Tibial nerve (tissue), 4 donors: ENCODE results near the gene RICTOR. TPM values are rescaled to one million over a fixed set of nuclear protein-coding genes. Genes with fewer than 3 reads are reported as not detected.

ENCODE experiments used
- DNase-seq, 2 donors: peaks; one replicate each; pipeline ENCODE4 v3.0.0-alpha.2; 2019; ENCODE audit warnings: low spot score in 2 of 2
- H3K27ac ChIP-seq, 4 donors: fragments of 200-600 bp; sonication (generic) in 3 of 4; one replicate each; pipeline ENCODE4 v1.5.1; 2017 to 2019; ENCODE audit warnings: mild to moderate bottlenecking in 1 of 4
- H3K27me3 ChIP-seq, 2 donors: fragments of 200-600 bp; sonication (generic) in 1 of 2; one replicate each; pipeline versions ENCODE4 v1.5.1 to v1.6.0; 2017 to 2019
- H3K36me3 ChIP-seq, 3 donors: fragments of 200-600 bp; sonication (generic); one replicate each; pipeline ENCODE4 v1.5.1; 2018 to 2019
- H3K4me1 ChIP-seq, 4 donors: fragments of 200-600 bp; sonication (generic) in 3 of 4; one replicate each; pipeline ENCODE4 v1.5.1; 2017 to 2019
- H3K4me3 ChIP-seq, 4 donors: fragments of 200-600 bp; sonication (generic) in 3 of 4; one replicate each; pipeline ENCODE4 v1.5.1; 2017 to 2019; ENCODE audit warnings: mild to moderate bottlenecking in 1 of 4, moderate library complexity in 1 of 4
- H3K9me3 ChIP-seq, 4 donors: fragments of 200-600 bp; sonication (generic) in 3 of 4; one replicate each; pipeline ENCODE4 v1.5.1; 2017 to 2019
- EP300 ChIP-seq, 2 donors: sonication (generic); formaldehyde crosslinking; IDR thresholded peaks; one replicate each; pipeline ENCODE4 v1.6.1; 2017; ENCODE audit warnings: antibody characterized with exemption in 2 of 2, mild to moderate bottlenecking in 1 of 2
- POLR2A ChIP-seq, 2 donors: fragments of 450-650 bp; IDR thresholded peaks; one replicate each; pipeline ENCODE4 v1.6.1; 2017; ENCODE audit warnings: antibody characterized with exemption in 2 of 2, mild to moderate bottlenecking in 2 of 2, moderate library complexity in 2 of 2
- WGBS, 2 donors: methylation state at CpG; one replicate each; pipeline ENCODE4 v1.1.5; 2018; 5-methylcytosine and 5-hydroxymethylcytosine counted together
- small RNA-seq: library from RNA; depleted of rRNA; stranded (forward); fragments of <200 nt; gene quantifications from one replicate; pipeline ENCODE3, GENCODE V24; 2016
- total RNA-seq, 4 donors: library from RNA; depleted of rRNA; stranded (reverse); fragments of >200 nt; gene quantifications; one replicate each; pipeline ENCODE4 v1.1.0, GENCODE V29; 2016
- TF ChIP-seq, protein P1 (sequence below), 5 experiments: fragments of 200-600 bp in 3 of 5; fragments of 450-650 bp in 2 of 5; sonication (generic) in 3 of 5; IDR thresholded peaks; one replicate each; pipeline ENCODE4 v1.5.1; 2016 to 2019; ENCODE audit warnings: antibody characterized with exemption in 5 of 5, mild to moderate bottlenecking in 3 of 5, moderate library complexity in 2 of 5

RICTOR gene
- total RNA-seq, 4 donors from 2014 or later: 33.9 to 59.0 (median 44.3) TPM

DNA sequence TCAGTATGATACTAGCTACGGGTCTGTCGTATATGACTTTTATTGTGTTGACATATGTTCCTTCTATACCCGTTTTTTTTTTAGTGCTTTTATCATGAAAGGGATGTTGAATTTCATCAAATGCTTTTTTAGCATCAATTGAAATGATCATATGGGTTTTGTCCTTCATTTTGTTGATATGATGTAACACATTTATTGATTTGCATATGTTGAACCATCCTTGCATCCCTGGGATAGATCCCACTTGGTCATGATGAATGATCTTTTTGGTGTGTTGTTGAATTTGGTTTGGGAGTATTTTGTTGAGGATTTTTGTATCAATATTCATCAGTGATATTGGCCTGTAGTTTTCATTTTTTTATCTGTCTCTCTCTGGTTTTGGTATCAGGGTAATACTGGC is 177.4 kb downstream of the RICTOR start:
- WGBS, 2 donors: 91 to 96% methylated on average over 3 of the region's 3 CpGs
- Histone ChIP-seq H3K9me3 (peaks cover 0 to 22% (median 10%) of the 10 kb centered on the region in 4 donors), H3K27me3 (no peaks in the 10 kb centered on the region), H3K27ac (no peak overlapping the region), H3K36me3 (peaks cover 0 to 44% (median 0%) of the 10 kb centered on the region in 3 donors), H3K4me1 (no peaks in the 10 kb centered on the region), H3K4me3 (no peak overlapping the region)
- TF ChIP-seq, protein P1, sequence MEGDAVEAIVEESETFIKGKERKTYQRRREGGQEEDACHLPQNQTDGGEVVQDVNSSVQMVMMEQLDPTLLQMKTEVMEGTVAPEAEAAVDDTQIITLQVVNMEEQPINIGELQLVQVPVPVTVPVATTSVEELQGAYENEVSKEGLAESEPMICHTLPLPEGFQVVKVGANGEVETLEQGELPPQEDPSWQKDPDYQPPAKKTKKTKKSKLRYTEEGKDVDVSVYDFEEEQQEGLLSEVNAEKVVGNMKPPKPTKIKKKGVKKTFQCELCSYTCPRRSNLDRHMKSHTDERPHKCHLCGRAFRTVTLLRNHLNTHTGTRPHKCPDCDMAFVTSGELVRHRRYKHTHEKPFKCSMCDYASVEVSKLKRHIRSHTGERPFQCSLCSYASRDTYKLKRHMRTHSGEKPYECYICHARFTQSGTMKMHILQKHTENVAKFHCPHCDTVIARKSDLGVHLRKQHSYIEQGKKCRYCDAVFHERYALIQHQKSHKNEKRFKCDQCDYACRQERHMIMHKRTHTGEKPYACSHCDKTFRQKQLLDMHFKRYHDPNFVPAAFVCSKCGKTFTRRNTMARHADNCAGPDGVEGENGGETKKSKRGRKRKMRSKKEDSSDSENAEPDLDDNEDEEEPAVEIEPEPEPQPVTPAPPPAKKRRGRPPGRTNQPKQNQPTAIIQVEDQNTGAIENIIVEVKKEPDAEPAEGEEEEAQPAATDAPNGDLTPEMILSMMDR (IDR thresholded peaks at IDR 0.05): no peak
- TF ChIP-seq EP300 (IDR thresholded peaks at IDR 0.05): no peak
- no peak for TF ChIP-seq POLR2A (IDR thresholded peaks at IDR 0.05)
- DNase-seq: no peak

- Histone ChIP-seq H3K27me3 (no peaks in the 10 kb centered on the region), H3K36me3 (peaks cover 0 to 45% (median 0%) of the 10 kb centered on the region in 3 donors), H3K27ac (no peak overlapping the region), H3K9me3 (peaks cover 0 to 22% (median 10%) of the 10 kb centered on the region in 4 donors), H3K4me1 (no peaks in the 10 kb centered on the region), H3K4me3 (no peak overlapping the region)
- WGBS, 2 donors: 96 to 97% methylated on average over 3 of the region's 3 CpGs
- no peak for TF ChIP-seq POLR2A (IDR thresholded peaks at IDR 0.05)
- TF ChIP-seq EP300 (IDR thresholded peaks at IDR 0.05): no peak
- TF ChIP-seq, protein P1 (IDR thresholded peaks at IDR 0.05): no peak
- no peak for DNase-seq
Observed at GRCh38 chr5:38892363-38892762, 181.8 kb downstream of the RICTOR start.

DNA sequence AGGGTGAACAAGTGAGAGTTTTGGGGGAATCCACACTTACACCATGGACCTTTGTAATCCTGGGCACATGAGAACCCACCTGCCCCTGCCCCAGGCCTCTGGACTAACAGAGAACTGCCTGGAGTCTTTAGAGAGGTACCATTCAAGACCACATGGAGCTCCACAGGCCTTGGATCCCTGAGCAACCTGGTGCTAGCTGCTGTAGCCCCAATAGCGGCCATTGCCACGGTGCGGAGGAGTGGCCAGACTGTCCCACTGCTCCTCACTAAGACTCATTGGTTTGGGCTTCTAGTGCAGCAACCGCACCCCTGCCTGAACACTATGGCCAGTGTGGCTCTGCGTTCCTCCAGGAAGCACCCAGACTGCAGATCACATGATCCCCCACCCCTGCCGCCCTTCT is 182.6 kb downstream of the RICTOR start:
- no peak overlapping the region for H3K27ac ChIP-seq
- H3K4me3 ChIP-seq: no peak overlapping the region
- 89 to 96% methylated on average over 6 of the region's 6 CpGs for WGBS, 2 donors
- peaks cover 0 to 17% (median 8%) of the 10 kb centered on the region in 4 donors for H3K9me3 ChIP-seq
- TF ChIP-seq, protein P1 (IDR thresholded peaks at IDR 0.05): no peak
- TF ChIP-seq EP300 (IDR thresholded peaks at IDR 0.05): no peak
- no peak for TF ChIP-seq POLR2A (IDR thresholded peaks at IDR 0.05)
- no peaks in the 10 kb centered on the region for H3K27me3 ChIP-seq
- no peaks in the 10 kb centered on the region for H3K4me1 ChIP-seq
- no peak for DNase-seq
- peaks cover 0 to 49% (median 0%) of the 10 kb centered on the region in 3 donors for H3K36me3 ChIP-seq

GRCh38 chr5:38889424-38889823 is 184.8 kb downstream of the RICTOR start:
- Histone ChIP-seq H3K4me3 (no peak overlapping the region), H3K27me3 (no peaks in the 10 kb centered on the region), H3K4me1 (peaks cover 0 to 1% (median 0%) of the 10 kb centered on the region in 4 donors), H3K27ac (no peak overlapping the region), H3K36me3 (peaks cover 0 to 68% (median 0%) of the 10 kb centered on the region in 3 donors), H3K9me3 (no peaks in the 10 kb centered on the region)
- no peak for DNase-seq
- WGBS, 2 donors: 89 to 98% methylated on average over 1 of the region's 1 CpG
- TF ChIP-seq EP300 (IDR thresholded peaks at IDR 0.05) (no peak), POLR2A (IDR thresholded peaks at IDR 0.05) (no peak)
- TF ChIP-seq, protein P1 (IDR thresholded peaks at IDR 0.05): no peak

- Histone ChIP-seq H3K27ac (no peak overlapping the region), H3K4me1 (peaks cover 0 to 13% (median 0%) of the 10 kb centered on the region in 4 donors), H3K4me3 (no peak overlapping the region), H3K36me3 (peaks cover 0 to 80% (median 0%) of the 10 kb centered on the region in 3 donors), H3K9me3 (no peaks in the 10 kb centered on the region), H3K27me3 (no peaks in the 10 kb centered on the region)
- TF ChIP-seq POLR2A (IDR thresholded peaks at IDR 0.05) (no peak), EP300 (IDR thresholded peaks at IDR 0.05) (no peak)
- TF ChIP-seq, protein P1 (IDR thresholded peaks at IDR 0.05): no peak
- WGBS, 2 donors: 72 to 73% methylated on average over 8 of the region's 8 CpGs
- DNase-seq: no peak
Observed at GRCh38 chr5:38888041-38888440, 186.2 kb downstream of the RICTOR start.

Small RNA genes lying within 50 kb of the gene (small RNA-seq; reads per million reads assigned to genes)
- not detected for gene AIG1P1

Other genes with a start within 250 kb of the RICTOR start
- gene OSMR, start 228.4 kb downstream of the RICTOR start, total RNA-seq: 10 to 100 TPM; 33.1 to 97.5 (median 42.8) TPM
- 10 to 100 TPM in 2 of 4 donors, 1 to 10 TPM in 2; 6.7 to 25.1 (median 16.3) TPM for gene FYB1, start 145.2 kb upstream of the RICTOR start, total RNA-seq